SK-N-SH (cell line): Measurements from ENCODE around the gene FADS1. TPM values are rescaled to one million over a fixed set of nuclear protein-coding genes. Genes with fewer than 3 reads are reported as not detected.

Experiments used
- CTCF ChIA-PET: fragments of 300-600, 350-600 bp; formaldehyde crosslinking; extraction: SDS; loops from one replicate; lab custom pipeline; 2021; lab: Yijun Ruan, JAX
- POLR2A ChIA-PET: fragments of 350-600 bp; sonication (Branson Sonifier 250); formaldehyde crosslinking; extraction: SDS; loops from one replicate; lab custom pipeline; 2020; ENCODE audit warnings: antibody characterized with exemption, inconsistent platforms; lab: Yijun Ruan, JAX
- DNase-seq: peaks from one replicate; pipeline ENCODE4 v3.0.0; 2012
- H2AFZ ChIP-seq: fragments of 200-600 bp; sonication (generic); 2 replicates; pipeline ENCODE4 v1.8.1; 2016; ENCODE audit warnings: antibody characterized with exemption, mild to moderate bottlenecking, low read depth
- H3F3A ChIP-seq: fragments of 200-600 bp; sonication (generic); replicated peaks from 2 replicates; pipeline ENCODE3; 2016; ENCODE audit warnings: antibody characterized with exemption, mild to moderate bottlenecking; ENCODE audit not compliant: insufficient read depth
- H3K27ac ChIP-seq, 2 experiments: fragments of 200-500 bp in 1 of 2; fragments of 200-600 bp in 1 of 2; sonication (Bioruptor generic) in 1 of 2; sonication (generic), shearing (Covaris generic) in 1 of 2; 2 replicates each; pipeline versions ENCODE4 v1.5.1 to v1.6.1; 2014 to 2016; ENCODE audit warnings: low read depth in 2 of 2, inconsistent platforms in 1 of 2, low read length in 1 of 2, mild to moderate bottlenecking in 1 of 2, mixed read lengths in 1 of 2
- H3K27me3 ChIP-seq: fragments of 200-600 bp; sonication (generic), shearing (Covaris generic); 2 replicates; pipeline ENCODE4 v1.6.1; 2016; ENCODE audit warnings: mixed run types; ENCODE audit not compliant: insufficient read depth
- H3K36me3 ChIP-seq, 2 experiments: fragments of 200-500 bp in 1 of 2; fragments of 200-600 bp in 1 of 2; sonication (Bioruptor generic) in 1 of 2; sonication (generic) in 1 of 2; replicated peaks in 1 of 2; 2 replicates each; pipeline versions ENCODE3 to v1.5.1; 2014 to 2016; ENCODE audit warnings: low read length in 1 of 2, mild to moderate bottlenecking in 1 of 2; ENCODE audit not compliant: insufficient read depth in 2 of 2, control insufficient read depth in 1 of 2
- H3K4me1 ChIP-seq, 2 experiments: fragments of 200-500 bp in 1 of 2; fragments of 200-600 bp in 1 of 2; sonication (Bioruptor generic) in 1 of 2; sonication (generic), shearing (Covaris generic) in 1 of 2; 2 replicates each; pipeline versions ENCODE4 v1.5.1 to v1.6.1; 2014 to 2016; ENCODE audit warnings: low read depth in 1 of 2, low read length in 1 of 2, mixed run types in 1 of 2; ENCODE audit not compliant: insufficient read depth in 2 of 2, control insufficient read depth in 1 of 2
- H3K4me2 ChIP-seq: fragments of 200-600 bp; sonication (generic), shearing (Covaris generic); 2 replicates; pipeline ENCODE4 v1.6.1; 2017; ENCODE audit warnings: mixed run types
- H3K4me3 ChIP-seq, 2 experiments: fragments of 200-500 bp in 1 of 2; fragments of 200-600 bp in 1 of 2; sonication (Bioruptor generic) in 1 of 2; sonication (generic), shearing (Covaris generic) in 1 of 2; 2 replicates each; pipeline versions ENCODE4 v1.5.1 to v1.8.1; 2014 to 2016; ENCODE audit warnings: low read depth in 2 of 2, inconsistent platforms in 1 of 2, low read length in 1 of 2, mild to moderate bottlenecking in 1 of 2, mixed read lengths in 1 of 2, moderate library complexity in 1 of 2
- H3K79me2 ChIP-seq: fragments of 200-600 bp; sonication (generic); 2 replicates; pipeline ENCODE4 v1.8.1; 2017; ENCODE audit warnings: mild to moderate bottlenecking; ENCODE audit not compliant: insufficient read depth
- H3K9ac ChIP-seq: fragments of 200-600 bp; sonication (generic); 2 replicates; pipeline ENCODE4 v1.6.1; 2017; ENCODE audit warnings: mixed run types
- H3K9me2 ChIP-seq: fragments of 200-600 bp; sonication (generic); 2 replicates; pipeline ENCODE4 v1.6.1; 2017; ENCODE audit warnings: mixed run types
- H3K9me3 ChIP-seq: fragments of 200-600 bp; sonication (generic); 2 replicates; pipeline ENCODE4 v1.6.1; 2017; ENCODE audit warnings: mixed run types, mild to moderate bottlenecking, moderate library complexity
- H4K20me1 ChIP-seq: fragments of 200-600 bp; sonication (generic); 2 replicates; pipeline ENCODE4 v1.6.1; 2017; ENCODE audit warnings: mild to moderate bottlenecking, mixed run types; ENCODE audit not compliant: insufficient read depth
- CHD2 ChIP-seq: fragments of 150-350 bp; IDR thresholded peaks from 2 replicates; pipeline ENCODE4 v1.6.1; 2018; ENCODE audit warnings: low read length; ENCODE audit not compliant: partially characterized antibody
- EP300 ChIP-seq, 2 experiments: IDR thresholded peaks; 2 replicates each; pipeline versions ENCODE4 v1.4.0 to v1.6.1; 2012; ENCODE audit warnings: borderline replicate concordance in 1 of 2, low read depth in 1 of 2, low read length in 1 of 2
- EZH2phosphoT487 ChIP-seq: fragments of 200-600 bp; sonication (generic); IDR thresholded peaks from 2 replicates; pipeline ENCODE4 v1.6.1; 2017; ENCODE audit warnings: low read depth, mixed run types, mild to moderate bottlenecking, antibody characterized with exemption, moderate library complexity, borderline replicate concordance
- GABPA ChIP-seq: IDR thresholded peaks from 2 replicates; pipeline ENCODE4 v1.4.0; 2012; ENCODE audit warnings: low read depth, mild to moderate bottlenecking
- NRF1 ChIP-seq: IDR thresholded peaks from 2 replicates; pipeline ENCODE4 v1.6.1; 2012; ENCODE audit warnings: low read depth, mild to moderate bottlenecking, low read length
- RFX5 ChIP-seq: IDR thresholded peaks from 2 replicates; pipeline ENCODE4 v1.6.1; 2012; ENCODE audit warnings: mild to moderate bottlenecking, improper control_type of control experiment, low read length
- RXRA ChIP-seq: IDR thresholded peaks from 2 replicates; pipeline ENCODE4 v1.4.0; 2012; ENCODE audit warnings: low read depth, mild to moderate bottlenecking, borderline replicate concordance
- SMC3 ChIP-seq: IDR thresholded peaks from 2 replicates; pipeline ENCODE4 v1.6.1; 2012; ENCODE audit warnings: low read depth, low read length, improper control_type of control experiment
- TEAD4 ChIP-seq: IDR thresholded peaks from 2 replicates; pipeline ENCODE4 v1.4.0; 2012; ENCODE audit warnings: mild to moderate bottlenecking, borderline replicate concordance; ENCODE audit not compliant: insufficient read depth
- YY1 ChIP-seq: IDR thresholded peaks from 2 replicates; pipeline ENCODE4 v1.4.0; 2012; ENCODE audit warnings: low read depth, mild to moderate bottlenecking
- WGBS: methylation state at CpG from one replicate; pipeline ENCODE4 v1.1.6; 2017; ENCODE audit warnings: low lambda C conversion rate; 5-methylcytosine and 5-hydroxymethylcytosine counted together
- polyA plus RNA-seq, 3 experiments: library from polyadenylated mRNA; depleted of rRNA; stranded (reverse); fragments of >200 nt; gene quantifications; 2 replicates each; pipeline ENCODE4 v1.2.3, GENCODE V29; 2012
- TF ChIP-seq, protein P1 (sequence below): IDR thresholded peaks from 2 replicates; pipeline ENCODE4 v1.4.0; 2012; ENCODE audit warnings: low read depth, borderline replicate concordance
- TF ChIP-seq, protein P2 (sequence below): IDR thresholded peaks from 2 replicates; pipeline ENCODE4 v1.6.1; 2012; ENCODE audit warnings: mild to moderate bottlenecking, low read depth, low read length, moderate library complexity
- TF ChIP-seq, protein P3 (sequence below): fragments of 150-350 bp; IDR thresholded peaks from 2 replicates; pipeline ENCODE4 v1.6.1; 2016; ENCODE audit warnings: mild to moderate bottlenecking, low read depth, low read length
- TF ChIP-seq, protein P4 (sequence below): IDR thresholded peaks from 2 replicates; pipeline ENCODE4 v1.4.0; 2012; ENCODE audit warnings: low read depth, borderline replicate concordance
- TF ChIP-seq, protein P5 (sequence below): fragments of 150-350 bp; IDR thresholded peaks from 2 replicates; pipeline ENCODE4 v1.6.1; 2017; ENCODE audit warnings: antibody characterized with exemption, low read length, low read depth, borderline replicate concordance

FADS1 gene
- polyA plus RNA-seq, 1 of the 3 experiments (the other 2 are of a cell fraction): 20.6 TPM

DNA sequence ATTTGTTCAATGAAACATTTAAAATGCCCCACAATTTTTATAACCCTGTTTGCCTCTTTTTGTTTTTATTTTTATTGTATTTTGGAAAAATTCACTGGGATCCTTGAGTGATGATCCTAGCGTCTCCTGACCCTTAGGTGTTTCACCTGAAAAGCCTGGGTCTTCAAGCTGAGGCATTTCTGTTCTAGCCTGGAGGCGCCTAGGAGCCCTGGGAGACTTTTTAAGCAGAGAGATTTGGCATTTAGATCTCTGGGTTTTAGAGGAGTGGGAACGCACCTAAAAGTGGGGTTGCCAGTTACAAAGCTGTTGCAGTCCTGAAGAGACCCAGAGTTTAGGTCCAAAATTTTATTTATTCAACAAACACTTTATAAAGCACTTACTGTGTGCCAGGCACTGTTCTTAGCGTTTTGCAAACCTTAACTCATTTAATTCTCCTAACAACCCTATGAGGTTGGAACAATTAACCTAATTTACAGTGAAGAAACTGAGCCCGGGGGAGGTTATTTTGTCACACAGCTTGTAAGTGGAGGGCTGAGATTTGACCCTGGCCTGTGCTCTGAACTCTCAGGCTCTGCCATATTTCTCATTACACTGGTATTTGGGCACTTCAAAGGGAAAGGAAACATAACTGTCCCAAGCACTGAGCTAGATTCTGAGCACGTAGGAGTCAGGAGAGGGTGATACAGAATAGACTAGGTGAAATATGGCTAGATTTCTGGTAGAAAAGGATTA, 834 bp upstream of the FADS1 start:
- Histone ChIP-seq H3K9me2 (no peaks in the 10 kb centered on the region), H2AFZ (peak overlapping the region; percentile 91; the same call in 1 of the 2 replicates), H3K9ac (peak overlapping the region; percentile 81), H3K79me2 (peaks cover 16% of the 10 kb centered on the region; the same call in 1 of the 2 replicates), H3K4me1 (peaks cover 17 to 19% of the 10 kb centered on the region in 2 experiments; a peak in 3 of 4 replicates), H3K36me3 (peaks cover 0 to 5% of the 10 kb centered on the region in 2 experiments), H3K9me3 (no peaks in the 10 kb centered on the region), H3F3A (peaks cover 30% of the 10 kb centered on the region), H3K27me3 (no peaks in the 10 kb centered on the region), H4K20me1 (no peaks in the 10 kb centered on the region), H3K4me2 (peak overlapping the region; percentile 98), H3K4me3 (peak overlapping the region; percentile 83 to 87), H3K27ac (peak overlapping the region; percentile 68 to 98)
- DNase-seq: no peak
- ChIA-PET CTCF (interaction anchor here (0.8 to 10.5 kb wide), 9 partner anchors 10 to 290 kb away, joined by 3 to 149 read pairs (median 5); partner anchors contain the start of genes FADS2, FEN1 and TMEM258), POLR2A (interaction anchor here (0.6 to 4.9 kb wide), 6 partner anchors 10 to 74 kb away, joined by 3 to 84 read pairs (median 20); partner anchors contain the start of genes FADS2, FEN1 and TMEM258)
- WGBS: 68% methylated on average over 6 of the region's 6 CpGs
- TF ChIP-seq, protein P1, sequence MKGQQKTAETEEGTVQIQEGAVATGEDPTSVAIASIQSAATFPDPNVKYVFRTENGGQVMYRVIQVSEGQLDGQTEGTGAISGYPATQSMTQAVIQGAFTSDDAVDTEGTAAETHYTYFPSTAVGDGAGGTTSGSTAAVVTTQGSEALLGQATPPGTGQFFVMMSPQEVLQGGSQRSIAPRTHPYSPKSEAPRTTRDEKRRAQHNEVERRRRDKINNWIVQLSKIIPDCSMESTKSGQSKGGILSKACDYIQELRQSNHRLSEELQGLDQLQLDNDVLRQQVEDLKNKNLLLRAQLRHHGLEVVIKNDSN: no peak
- no peak for TF ChIP-seq RXRA
- TF ChIP-seq TEAD4: no peak
- TF ChIP-seq, protein P2, sequence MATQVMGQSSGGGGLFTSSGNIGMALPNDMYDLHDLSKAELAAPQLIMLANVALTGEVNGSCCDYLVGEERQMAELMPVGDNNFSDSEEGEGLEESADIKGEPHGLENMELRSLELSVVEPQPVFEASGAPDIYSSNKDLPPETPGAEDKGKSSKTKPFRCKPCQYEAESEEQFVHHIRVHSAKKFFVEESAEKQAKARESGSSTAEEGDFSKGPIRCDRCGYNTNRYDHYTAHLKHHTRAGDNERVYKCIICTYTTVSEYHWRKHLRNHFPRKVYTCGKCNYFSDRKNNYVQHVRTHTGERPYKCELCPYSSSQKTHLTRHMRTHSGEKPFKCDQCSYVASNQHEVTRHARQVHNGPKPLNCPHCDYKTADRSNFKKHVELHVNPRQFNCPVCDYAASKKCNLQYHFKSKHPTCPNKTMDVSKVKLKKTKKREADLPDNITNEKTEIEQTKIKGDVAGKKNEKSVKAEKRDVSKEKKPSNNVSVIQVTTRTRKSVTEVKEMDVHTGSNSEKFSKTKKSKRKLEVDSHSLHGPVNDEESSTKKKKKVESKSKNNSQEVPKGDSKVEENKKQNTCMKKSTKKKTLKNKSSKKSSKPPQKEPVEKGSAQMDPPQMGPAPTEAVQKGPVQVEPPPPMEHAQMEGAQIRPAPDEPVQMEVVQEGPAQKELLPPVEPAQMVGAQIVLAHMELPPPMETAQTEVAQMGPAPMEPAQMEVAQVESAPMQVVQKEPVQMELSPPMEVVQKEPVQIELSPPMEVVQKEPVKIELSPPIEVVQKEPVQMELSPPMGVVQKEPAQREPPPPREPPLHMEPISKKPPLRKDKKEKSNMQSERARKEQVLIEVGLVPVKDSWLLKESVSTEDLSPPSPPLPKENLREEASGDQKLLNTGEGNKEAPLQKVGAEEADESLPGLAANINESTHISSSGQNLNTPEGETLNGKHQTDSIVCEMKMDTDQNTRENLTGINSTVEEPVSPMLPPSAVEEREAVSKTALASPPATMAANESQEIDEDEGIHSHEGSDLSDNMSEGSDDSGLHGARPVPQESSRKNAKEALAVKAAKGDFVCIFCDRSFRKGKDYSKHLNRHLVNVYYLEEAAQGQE: no peak
- no peak for TF ChIP-seq RFX5
- TF ChIP-seq, protein P3, sequence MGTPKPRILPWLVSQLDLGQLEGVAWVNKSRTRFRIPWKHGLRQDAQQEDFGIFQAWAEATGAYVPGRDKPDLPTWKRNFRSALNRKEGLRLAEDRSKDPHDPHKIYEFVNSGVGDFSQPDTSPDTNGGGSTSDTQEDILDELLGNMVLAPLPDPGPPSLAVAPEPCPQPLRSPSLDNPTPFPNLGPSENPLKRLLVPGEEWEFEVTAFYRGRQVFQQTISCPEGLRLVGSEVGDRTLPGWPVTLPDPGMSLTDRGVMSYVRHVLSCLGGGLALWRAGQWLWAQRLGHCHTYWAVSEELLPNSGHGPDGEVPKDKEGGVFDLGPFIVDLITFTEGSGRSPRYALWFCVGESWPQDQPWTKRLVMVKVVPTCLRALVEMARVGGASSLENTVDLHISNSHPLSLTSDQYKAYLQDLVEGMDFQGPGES: no peak
- TF ChIP-seq YY1: no peak
- TF ChIP-seq CHD2: no peak
- TF ChIP-seq EP300 (IDR thresholded peaks at IDR 0.05; ENCODE audit: borderline replicate concordance in 1 of 2, low read depth in 1 of 2, low read length in 1 of 2): no peak
- no peak for TF ChIP-seq EZH2phosphoT487
- TF ChIP-seq, protein P4, sequence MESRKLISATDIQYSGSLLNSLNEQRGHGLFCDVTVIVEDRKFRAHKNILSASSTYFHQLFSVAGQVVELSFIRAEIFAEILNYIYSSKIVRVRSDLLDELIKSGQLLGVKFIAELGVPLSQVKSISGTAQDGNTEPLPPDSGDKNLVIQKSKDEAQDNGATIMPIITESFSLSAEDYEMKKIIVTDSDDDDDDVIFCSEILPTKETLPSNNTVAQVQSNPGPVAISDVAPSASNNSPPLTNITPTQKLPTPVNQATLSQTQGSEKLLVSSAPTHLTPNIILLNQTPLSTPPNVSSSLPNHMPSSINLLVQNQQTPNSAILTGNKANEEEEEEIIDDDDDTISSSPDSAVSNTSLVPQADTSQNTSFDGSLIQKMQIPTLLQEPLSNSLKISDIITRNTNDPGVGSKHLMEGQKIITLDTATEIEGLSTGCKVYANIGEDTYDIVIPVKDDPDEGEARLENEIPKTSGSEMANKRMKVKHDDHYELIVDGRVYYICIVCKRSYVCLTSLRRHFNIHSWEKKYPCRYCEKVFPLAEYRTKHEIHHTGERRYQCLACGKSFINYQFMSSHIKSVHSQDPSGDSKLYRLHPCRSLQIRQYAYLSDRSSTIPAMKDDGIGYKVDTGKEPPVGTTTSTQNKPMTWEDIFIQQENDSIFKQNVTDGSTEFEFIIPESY: no peak
- no peak for TF ChIP-seq SMC3
- TF ChIP-seq, protein P5, sequence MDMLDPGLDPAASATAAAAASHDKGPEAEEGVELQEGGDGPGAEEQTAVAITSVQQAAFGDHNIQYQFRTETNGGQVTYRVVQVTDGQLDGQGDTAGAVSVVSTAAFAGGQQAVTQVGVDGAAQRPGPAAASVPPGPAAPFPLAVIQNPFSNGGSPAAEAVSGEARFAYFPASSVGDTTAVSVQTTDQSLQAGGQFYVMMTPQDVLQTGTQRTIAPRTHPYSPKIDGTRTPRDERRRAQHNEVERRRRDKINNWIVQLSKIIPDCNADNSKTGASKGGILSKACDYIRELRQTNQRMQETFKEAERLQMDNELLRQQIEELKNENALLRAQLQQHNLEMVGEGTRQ: no peak
- TF ChIP-seq GABPA: no peak
- no peak for TF ChIP-seq NRF1
